ENCODE results near the gene SNX21. TPM values are rescaled to one million over a fixed set of nuclear protein-coding genes. Genes with fewer than 3 reads are reported as not detected.

The SNX21 gene
- 18.0 TPM for polyA plus RNA-seq (2013, experiment 1 of 2)
- 16.8 TPM for polyA plus RNA-seq (2013, experiment 2 of 2)

- Histone ChIP-seq H3K14ac (ENCODE audit: low read length in 2 of 2) (peak within 1 kb of the TSS in 1 of 2 experiments; percentile 76), H2AFZ (ENCODE audit: low read depth, low read length) (peak within 1 kb of the TSS; percentile 32), H4K91ac (ENCODE audit: low read length) (peak within 1 kb of the TSS; percentile 98), H2BK120ac (ENCODE audit: low read depth, low read length) (peak within 1 kb of the TSS; percentile 98), H3K4me3 (ENCODE audit: insufficient read depth in 1 of 2, low read depth in 1 of 2, low read length in 2 of 2) (peak within 1 kb of the TSS; percentile 81 to 87), H3K27me3 (ENCODE audit: control insufficient read depth in 1 of 2, insufficient read depth in 1 of 2, low read length in 2 of 2) (no peaks in the 10 kb centered on the region), H3K4me2 (ENCODE audit: low read length, poor library complexity, severe bottlenecking) (peak within 1 kb of the TSS; percentile 92), H2AK5ac (ENCODE audit: low read length, severe bottlenecking) (no peak within 1 kb of the TSS), H3K79me1 (replicated peaks; ENCODE audit: low read length, poor library complexity, severe bottlenecking) (peaks cover 9% of the 10 kb centered on the region), H2BK12ac (ENCODE audit: low read length in 2 of 2) (peak within 1 kb of the TSS; percentile 5 to 87), H3K36me3 (ENCODE audit: control insufficient read depth in 1 of 2, insufficient read depth in 2 of 2, low read depth in 1 of 2, low read length in 2 of 2) (peaks cover 9 to 28% of the 10 kb centered on the region in 2 experiments), H3K9me3 (ENCODE audit: control insufficient read depth, low read length) (no peaks in the 10 kb centered on the region), H3K23ac (ENCODE audit: low read length in 2 of 2) (peak within 1 kb of the TSS in 1 of 2 experiments; percentile 40), H3K27ac (ENCODE audit: low read length, poor library complexity, severe bottlenecking) (peak within 1 kb of the TSS; percentile 74), H4K8ac (ENCODE audit: low read length) (peak within 1 kb of the TSS; percentile 96), H3K4me1 (ENCODE audit: control insufficient read depth, insufficient read depth, low read depth, low read length) (peaks cover 16% of the 10 kb centered on the region), H3K18ac (ENCODE audit: low read depth in 1 of 2, low read length in 2 of 2) (peak within 1 kb of the TSS; percentile 79 to 98), H3K4ac (ENCODE audit: low read depth in 1 of 2, low read length in 2 of 2) (peak within 1 kb of the TSS; percentile 74 to 88), H3K9ac (ENCODE audit: low read length) (peak within 1 kb of the TSS; percentile 95), H2BK15ac (ENCODE audit: low read depth, poor library complexity, severe bottlenecking) (peak within 1 kb of the TSS; percentile 99), H2BK5ac (ENCODE audit: low read depth, low read length, poor library complexity, severe bottlenecking) (peak within 1 kb of the TSS; percentile 69)
- WGBS = 10% methylated on average over 29 of the region's 35 CpGs
- DNase-seq = peak; percentile 97
Observed at GRCh38 chr20:45833030-45833882, at the start of gene SNX21. TSS of gene SNX21 (plus strand) at chr20:45833799. CDS start at chr20:45833920, 121 bp downstream.

GRCh38 chr20:45788351-45788750 lies 45.2 kb upstream of the SNX21 start:
- no peak overlapping the region for H2BK12ac ChIP-seq (ENCODE audit: low read length in 2 of 2)

GRCh38 chr20:45792317-45793118 lies 41.1 kb upstream of the SNX21 start:
- Histone ChIP-seq H3K9me3 (ENCODE audit: control insufficient read depth, low read length) (no peaks in the 10 kb centered on the region), H4K91ac (ENCODE audit: low read length) (no peak overlapping the region), H3K4me2 (ENCODE audit: low read length, poor library complexity, severe bottlenecking) (peak overlapping the region; percentile 57), H3K4me3 (ENCODE audit: insufficient read depth in 1 of 2, low read depth in 1 of 2, low read length in 2 of 2) (peak overlapping the region; percentile 92), H2BK120ac (ENCODE audit: low read depth, low read length) (no peak overlapping the region), H3K23ac (ENCODE audit: low read length in 2 of 2) (no peak overlapping the region), H3K36me3 (ENCODE audit: control insufficient read depth in 1 of 2, insufficient read depth in 2 of 2, low read depth in 1 of 2, low read length in 2 of 2) (peaks cover 21 to 34% of the 10 kb centered on the region in 2 experiments), H4K8ac (ENCODE audit: low read length) (no peak overlapping the region), H2AK5ac (ENCODE audit: low read length, severe bottlenecking) (no peak overlapping the region), H3K4me1 (ENCODE audit: control insufficient read depth, insufficient read depth, low read depth, low read length) (peaks cover 8% of the 10 kb centered on the region), H3K18ac (ENCODE audit: low read depth in 1 of 2, low read length in 2 of 2) (no peak overlapping the region), H2BK12ac (ENCODE audit: low read length in 2 of 2) (peak overlapping the region in 1 of 2 experiments; percentile 9), H2BK5ac (ENCODE audit: low read depth, low read length, poor library complexity, severe bottlenecking) (no peak overlapping the region), H3K4ac (ENCODE audit: low read depth in 1 of 2, low read length in 2 of 2) (peak overlapping the region in 1 of 2 experiments; percentile 89), H3K27ac (ENCODE audit: low read length, poor library complexity, severe bottlenecking) (no peak overlapping the region), H2BK15ac (ENCODE audit: low read depth, poor library complexity, severe bottlenecking) (no peak overlapping the region), H3K27me3 (ENCODE audit: control insufficient read depth in 1 of 2, insufficient read depth in 1 of 2, low read length in 2 of 2) (no peaks in the 10 kb centered on the region), H3K9ac (ENCODE audit: low read length) (peak overlapping the region; percentile 98), H2AFZ (ENCODE audit: low read depth, low read length) (peak overlapping the region; percentile 93), H3K79me1 (replicated peaks; ENCODE audit: low read length, poor library complexity, severe bottlenecking) (peaks cover 16% of the 10 kb centered on the region), H3K14ac (ENCODE audit: low read length in 2 of 2) (no peak overlapping the region)
- WGBS = 61% methylated on average over 12 of the region's 19 CpGs
- DNase-seq = no peak

More at GRCh38 chr20:45788351-45788750, 45.2 kb upstream of the SNX21 start:
- Histone ChIP-seq H3K4me1 (ENCODE audit: control insufficient read depth, insufficient read depth, low read depth, low read length) (peaks cover 8% of the 10 kb centered on the region), H3K4ac (ENCODE audit: low read depth in 1 of 2, low read length in 2 of 2) (no peak overlapping the region), H3K9me3 (ENCODE audit: control insufficient read depth, low read length) (no peaks in the 10 kb centered on the region), H3K27ac (ENCODE audit: low read length, poor library complexity, severe bottlenecking) (no peak overlapping the region), H3K14ac (ENCODE audit: low read length in 2 of 2) (no peak overlapping the region), H2BK15ac (ENCODE audit: low read depth, poor library complexity, severe bottlenecking) (no peak overlapping the region), H3K36me3 (ENCODE audit: control insufficient read depth in 1 of 2, insufficient read depth in 2 of 2, low read depth in 1 of 2, low read length in 2 of 2) (no peaks in the 10 kb centered on the region), H2AK5ac (ENCODE audit: low read length, severe bottlenecking) (no peak overlapping the region), H3K18ac (ENCODE audit: low read depth in 1 of 2, low read length in 2 of 2) (no peak overlapping the region), H3K27me3 (ENCODE audit: control insufficient read depth in 1 of 2, insufficient read depth in 1 of 2, low read length in 2 of 2) (no peaks in the 10 kb centered on the region), H3K4me3 (ENCODE audit: insufficient read depth in 1 of 2, low read depth in 1 of 2, low read length in 2 of 2) (no peak overlapping the region), H3K4me2 (ENCODE audit: low read length, poor library complexity, severe bottlenecking) (no peak overlapping the region), H2AFZ (ENCODE audit: low read depth, low read length) (no peak overlapping the region), H3K9ac (ENCODE audit: low read length) (no peak overlapping the region), H4K91ac (ENCODE audit: low read length) (no peak overlapping the region), H2BK120ac (ENCODE audit: low read depth, low read length) (no peak overlapping the region), H3K79me1 (replicated peaks; ENCODE audit: low read length, poor library complexity, severe bottlenecking) (peaks cover 6% of the 10 kb centered on the region), H2BK5ac (ENCODE audit: low read depth, low read length, poor library complexity, severe bottlenecking) (no peak overlapping the region), H3K23ac (ENCODE audit: low read length in 2 of 2) (no peak overlapping the region), H4K8ac (ENCODE audit: low read length) (no peak overlapping the region)
- DNase-seq = no peak
- WGBS = 100% methylated on average over 1 of the region's 3 CpGs

All from mesenchymal stem cell (in vitro differentiated cells and primary cell).